ENCODE results near the gene ZNF862.

- TF ChIP-seq POLR2A (IDR thresholded peaks at IDR 0.05; ENCODE audit: extremely low read depth, insufficient read length) (no peak), MAX (IDR thresholded peaks at IDR 0.05; ENCODE audit: low read depth, low read length) (no peak), MYC (IDR thresholded peaks at IDR 0.05; ENCODE audit: low read depth, low read length) (no peak)
- TF ChIP-seq, protein P1, sequence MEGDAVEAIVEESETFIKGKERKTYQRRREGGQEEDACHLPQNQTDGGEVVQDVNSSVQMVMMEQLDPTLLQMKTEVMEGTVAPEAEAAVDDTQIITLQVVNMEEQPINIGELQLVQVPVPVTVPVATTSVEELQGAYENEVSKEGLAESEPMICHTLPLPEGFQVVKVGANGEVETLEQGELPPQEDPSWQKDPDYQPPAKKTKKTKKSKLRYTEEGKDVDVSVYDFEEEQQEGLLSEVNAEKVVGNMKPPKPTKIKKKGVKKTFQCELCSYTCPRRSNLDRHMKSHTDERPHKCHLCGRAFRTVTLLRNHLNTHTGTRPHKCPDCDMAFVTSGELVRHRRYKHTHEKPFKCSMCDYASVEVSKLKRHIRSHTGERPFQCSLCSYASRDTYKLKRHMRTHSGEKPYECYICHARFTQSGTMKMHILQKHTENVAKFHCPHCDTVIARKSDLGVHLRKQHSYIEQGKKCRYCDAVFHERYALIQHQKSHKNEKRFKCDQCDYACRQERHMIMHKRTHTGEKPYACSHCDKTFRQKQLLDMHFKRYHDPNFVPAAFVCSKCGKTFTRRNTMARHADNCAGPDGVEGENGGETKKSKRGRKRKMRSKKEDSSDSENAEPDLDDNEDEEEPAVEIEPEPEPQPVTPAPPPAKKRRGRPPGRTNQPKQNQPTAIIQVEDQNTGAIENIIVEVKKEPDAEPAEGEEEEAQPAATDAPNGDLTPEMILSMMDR (IDR thresholded peaks at IDR 0.05; ENCODE audit: low read depth, low read length), result no peak
Observed at GRCh38 chr7:149863500-149863899, 25.3 kb downstream of the ZNF862 start.
